Pancreas (tissue), 10 donors: Measurements from ENCODE around the gene ALOX15. TPM values are rescaled to one million over a fixed set of nuclear protein-coding genes. Genes with fewer than 3 reads are reported as not detected.

Experiments
- ATAC-seq, 4 donors: fragments of 200-7000 bp; cut with Tn5 transposase; one replicate each; pipeline versions ENCODE4 v1.8.0 to v1.9.1; 2020; ENCODE audit warnings: mild to moderate bottlenecking in 4 of 4, moderate library complexity in 4 of 4
- DNase-seq, 6 donors: peaks; one replicate each; pipeline ENCODE4 v3.0.0-alpha.2; 2020
- FAIRE-seq: peaks from 2 replicates; lab custom pipeline; 2012; peaks lifted over from hg19 to GRCh38; lab: Jason Lieb, UNC
- H3K27ac ChIP-seq, 4 donors: fragments of 200-600 bp; sonication (generic); 1 replicate in 3 of 4; 2 replicates in 1 of 4; pipeline versions ENCODE4 v1.5.0 to v1.8.0; 2020
- H3K27me3 ChIP-seq, 4 donors: fragments of 200-600 bp; one replicate each; pipeline ENCODE4 v1.8.0; 2021
- H3K36me3 ChIP-seq, 3 donors: fragments of 200-600 bp; sonication (generic) in 1 of 3; one replicate each; pipeline versions ENCODE4 v1.5.0 to v1.8.0; 2020 to 2021
- H3K4me1 ChIP-seq, 3 donors: fragments of 200-600 bp; one replicate each; pipeline ENCODE4 v1.8.0; 2021
- H3K4me3 ChIP-seq, 4 donors: fragments of 200-600 bp; sonication (generic) in 2 of 4; one replicate each; pipeline versions ENCODE4 v1.5.0 to v1.8.0; 2020 to 2021
- H3K9me3 ChIP-seq, 4 donors: fragments of 200-600 bp; one replicate each; pipeline ENCODE4 v1.8.0; 2021
- WGBS, 2 donors: extraction: QIAGEN DNeasy Blood & Tissue Kit; methylation state at CpG; one replicate each; pipeline ENCODE4 v1.1.7; 2013; 5-methylcytosine and 5-hydroxymethylcytosine counted together
- intact Hi-C, 3 donors: fragments of 100-400 bp; cut with DNase I; formaldehyde crosslinking; loops; one replicate each; pipeline versions ENCODE4 v1.11.1 to v1.14.2; 2022
- polyA plus RNA-seq, 2 donors: library from polyadenylated mRNA; stranded (reverse); fragments of 200-250 nt; gene quantifications; one replicate each; pipeline ENCODE4 v1.2.3, GENCODE V29; 2013
- total RNA-seq, 6 donors: library from RNA; stranded (reverse); fragmentation: NEBNext Ultra II Directional in 4 of 6; extraction: Animal tissue kit (Norgen Biotek cat#: 25700) in 4 of 6; gene quantifications; one replicate each; pipeline versions ENCODE4 v1.2.1 to v1.2.4, GENCODE V29; 2021 to 2023
- TF ChIP-seq, protein P1 (sequence below), 4 donors: fragments of 200-600 bp; sonication (generic) in 3 of 4; IDR thresholded peaks; one replicate each; pipeline versions ENCODE4 v1.5.0 to v1.8.0; 2021; ENCODE audit warnings: antibody characterized with exemption in 4 of 4
- donor health status: healthy with polysubstance abuse.
- donor health status: DM: no; HTN: no; CAD: no; lungs with moderate emphysema.
- donor health status: DM: no; HTN: no; CAD: no.
- donor health status: control.
- donor health status: control.
- donor health status: Bipolar disorder and iron deficiency.
- donor health status: DM: yes; HTN: yes; CAD: no.
- donor health status: DM: no; HTN: no; CAD: no.
- donor health status: DM: no; HTN: no; CAD: no.
- donor health status: DM: yes; HTN: yes; CAD: no.

The ALOX15 gene
- total and polyA plus RNA-seq, 8 donors: 1.1 TPM; not detected in 7

DNA sequence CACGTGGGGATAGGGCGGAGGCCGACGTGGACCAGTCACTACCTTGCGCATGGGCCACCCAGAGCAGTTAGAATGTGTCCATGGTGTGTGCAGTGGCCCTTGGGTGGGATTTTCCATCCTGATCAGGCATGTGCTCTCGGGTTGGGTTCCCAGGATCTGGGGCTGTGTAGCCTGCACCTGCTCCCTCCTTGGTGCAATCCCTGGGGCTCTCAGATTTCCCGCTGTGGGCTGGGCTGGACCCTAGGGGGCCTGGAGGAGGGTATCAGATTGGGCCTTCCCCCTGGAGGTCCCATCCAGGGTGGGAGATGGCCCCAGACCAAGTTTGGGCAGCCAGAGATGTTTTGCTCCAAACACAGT lies 55.9 kb downstream of the ALOX15 start:
- TF ChIP-seq, protein P1, sequence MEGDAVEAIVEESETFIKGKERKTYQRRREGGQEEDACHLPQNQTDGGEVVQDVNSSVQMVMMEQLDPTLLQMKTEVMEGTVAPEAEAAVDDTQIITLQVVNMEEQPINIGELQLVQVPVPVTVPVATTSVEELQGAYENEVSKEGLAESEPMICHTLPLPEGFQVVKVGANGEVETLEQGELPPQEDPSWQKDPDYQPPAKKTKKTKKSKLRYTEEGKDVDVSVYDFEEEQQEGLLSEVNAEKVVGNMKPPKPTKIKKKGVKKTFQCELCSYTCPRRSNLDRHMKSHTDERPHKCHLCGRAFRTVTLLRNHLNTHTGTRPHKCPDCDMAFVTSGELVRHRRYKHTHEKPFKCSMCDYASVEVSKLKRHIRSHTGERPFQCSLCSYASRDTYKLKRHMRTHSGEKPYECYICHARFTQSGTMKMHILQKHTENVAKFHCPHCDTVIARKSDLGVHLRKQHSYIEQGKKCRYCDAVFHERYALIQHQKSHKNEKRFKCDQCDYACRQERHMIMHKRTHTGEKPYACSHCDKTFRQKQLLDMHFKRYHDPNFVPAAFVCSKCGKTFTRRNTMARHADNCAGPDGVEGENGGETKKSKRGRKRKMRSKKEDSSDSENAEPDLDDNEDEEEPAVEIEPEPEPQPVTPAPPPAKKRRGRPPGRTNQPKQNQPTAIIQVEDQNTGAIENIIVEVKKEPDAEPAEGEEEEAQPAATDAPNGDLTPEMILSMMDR (IDR thresholded peaks at IDR 0.05): no peak
- Histone ChIP-seq H3K4me1 (peaks cover 0 to 8% (median 0%) of the 10 kb centered on the region in 3 donors), H3K4me3 (no peak overlapping the region), H3K36me3 (no peaks in the 10 kb centered on the region), H3K27ac (no peak overlapping the region), H3K9me3 (no peaks in the 10 kb centered on the region), H3K27me3 (peaks cover 0 to 5% (median 0%) of the 10 kb centered on the region in 4 donors)
- no peak for FAIRE-seq
- ATAC-seq: no peak
- intact Hi-C loops: no loop called here
- WGBS, 2 donors: 62% methylated on average over 7 of the region's 7 CpGs
- DNase-seq: no peak

- Histone ChIP-seq H3K36me3 (no peaks in the 10 kb centered on the region), H3K4me3 (peak overlapping the region in 3 of 4 donors; percentile 12 to 55 (median 32)), H3K27me3 (peaks cover 0 to 5% (median 0%) of the 10 kb centered on the region in 4 donors), H3K27ac (no peak overlapping the region), H3K9me3 (no peaks in the 10 kb centered on the region), H3K4me1 (peaks cover 0 to 8% (median 0%) of the 10 kb centered on the region in 3 donors)
- TF ChIP-seq, protein P1 (IDR thresholded peaks at IDR 0.05): no peak
- peak in 1 of 4 donors; percentile 13 for ATAC-seq
- 8 to 12% methylated on average over 44 to 57 of the region's 57 CpGs for WGBS, 2 donors
- DNase-seq: peak in 1 of 6 donors; percentile 65
- FAIRE-seq: no peak
- intact Hi-C loops: no loop called here
Observed at GRCh38 chr17:4584917-4585637, 56.4 kb downstream of the ALOX15 start.

GRCh38 chr17:4584101-4584916 lies 57.2 kb downstream of the ALOX15 start, which contains the start of gene SMTNL2:
SMTNL2 (plus strand) TSS chr17:4584529; CDS start chr17:4584606, 77 bp downstream.
- 1 to 2% methylated on average over 39 to 100 of the region's 100 CpGs for WGBS, 2 donors
- DNase-seq: peak in 2 of 6 donors; percentile 62 to 69

GRCh38 chr17:4583782-4584100 lies 57.7 kb downstream of the ALOX15 start:
- no peak for FAIRE-seq
- no peak overlapping the region for H3K27ac ChIP-seq
- no peaks in the 10 kb centered on the region for H3K36me3 ChIP-seq
- no peak for DNase-seq
- 24 to 27% methylated on average over 12 of the region's 12 CpGs for WGBS, 2 donors
- intact Hi-C loops: no loop called here
- peak overlapping the region in 3 of 4 donors; percentile 18 to 55 (median 32) for H3K4me3 ChIP-seq
- peak; percentile 34 to 60 (median 44) for ATAC-seq
- TF ChIP-seq, protein P1 (IDR thresholded peaks at IDR 0.05): no peak
- H3K27me3 ChIP-seq: peaks cover 0 to 5% (median 0%) of the 10 kb centered on the region in 4 donors
- peaks cover 0 to 8% (median 0%) of the 10 kb centered on the region in 3 donors for H3K4me1 ChIP-seq
- no peaks in the 10 kb centered on the region for H3K9me3 ChIP-seq

More at GRCh38 chr17:4584101-4584916, 57.2 kb downstream of the ALOX15 start, which contains the start of gene SMTNL2:
- Histone ChIP-seq H3K27ac (no peak within 1 kb of the TSS), H3K9me3 (no peaks in the 10 kb centered on the region), H3K36me3 (no peaks in the 10 kb centered on the region), H3K27me3 (peaks cover 0 to 5% (median 0%) of the 10 kb centered on the region in 4 donors), H3K4me3 (peak within 1 kb of the TSS; percentile 12 to 55 (median 25)), H3K4me1 (peaks cover 0 to 8% (median 0%) of the 10 kb centered on the region in 3 donors)
- intact Hi-C loops: no loop called here
- TF ChIP-seq, protein P1 (IDR thresholded peaks at IDR 0.05): no peak
- FAIRE-seq (no peak), ATAC-seq (peak; percentile 20 to 61 (median 41))
